Osteocyte (in vitro differentiated cells): Measurements from ENCODE around the gene YWHAQ. TPM values are rescaled to one million over a fixed set of nuclear protein-coding genes. Genes with fewer than 3 reads are reported as not detected.

Experiments used
- DNase-seq: peaks from one replicate; pipeline ENCODE4 v3.0.0; 2021; ENCODE audit warnings: mixed read lengths; ENCODE audit not compliant: unreplicated experiment; ENCODE audit errors: extremely low spot score
- H3K27ac Mint-ChIP-seq: one replicate; pipeline ENCODE4 v1.8.0; 2021; ENCODE audit warnings: mild to moderate bottlenecking, mixed read lengths; ENCODE audit not compliant: unreplicated experiment
- H3K27me3 Mint-ChIP-seq: one replicate; pipeline ENCODE4 v1.8.0; 2021; ENCODE audit warnings: mixed read lengths; ENCODE audit not compliant: unreplicated experiment
- H3K36me3 Mint-ChIP-seq: one replicate; pipeline ENCODE4 v1.8.0; 2021; ENCODE audit warnings: mixed read lengths; ENCODE audit not compliant: unreplicated experiment
- H3K4me1 Mint-ChIP-seq: one replicate; pipeline ENCODE4 v1.8.0; 2021; ENCODE audit warnings: mixed read lengths; ENCODE audit not compliant: unreplicated experiment
- H3K4me3 Mint-ChIP-seq: one replicate; pipeline ENCODE4 v1.8.0; 2021; ENCODE audit warnings: mild to moderate bottlenecking, moderate library complexity, mixed read lengths; ENCODE audit not compliant: unreplicated experiment
- H3K9me3 Mint-ChIP-seq: one replicate; pipeline ENCODE4 v1.8.0; 2021; ENCODE audit warnings: mixed read lengths; ENCODE audit not compliant: unreplicated experiment
- total RNA-seq: library from RNA; stranded (reverse); gene quantifications from 2 replicates; pipeline ENCODE4 v1.2.1, GENCODE V29; 2021
- TF ChIP-seq, protein P1 (sequence below): fragments of 200-600 bp; sonication (generic); IDR thresholded peaks from 2 replicates; pipeline ENCODE4 v1.5.0; 2021; ENCODE audit warnings: antibody characterized with exemption, mild to moderate bottlenecking, moderate library complexity

Gene YWHAQ
- total RNA-seq, 1 donor from 2014 or later = 296 TPM

DNA sequence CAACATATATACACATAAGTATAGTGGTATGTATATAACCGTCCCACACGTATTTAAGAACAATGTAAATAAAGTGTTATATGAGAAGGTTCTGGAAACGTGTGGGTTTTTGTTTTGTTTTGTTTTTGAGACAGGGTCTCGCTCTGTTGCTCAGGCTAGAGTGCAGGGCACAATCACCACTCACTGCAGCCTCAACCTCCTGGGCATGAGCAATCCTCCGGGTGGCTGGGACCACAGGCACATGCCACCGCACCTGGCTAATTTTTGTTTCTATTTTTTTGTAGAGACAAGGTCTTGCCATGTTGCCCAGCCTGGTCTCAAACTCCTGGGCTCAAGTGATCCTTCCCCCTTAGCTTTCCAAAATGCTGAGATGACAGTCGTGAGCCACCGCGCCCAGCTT lies 81.4 kb downstream of the YWHAQ start:
- no peak for DNase-seq
- Mint-ChIP-seq H3K36me3 (no peaks in the 10 kb centered on the region), H3K4me3 (no peak overlapping the region), H3K27me3 (no peaks in the 10 kb centered on the region), H3K4me1 (peaks cover 77% of the 10 kb centered on the region), H3K27ac (peak overlapping the region; percentile 46), H3K9me3 (no peaks in the 10 kb centered on the region)
- TF ChIP-seq, protein P1, sequence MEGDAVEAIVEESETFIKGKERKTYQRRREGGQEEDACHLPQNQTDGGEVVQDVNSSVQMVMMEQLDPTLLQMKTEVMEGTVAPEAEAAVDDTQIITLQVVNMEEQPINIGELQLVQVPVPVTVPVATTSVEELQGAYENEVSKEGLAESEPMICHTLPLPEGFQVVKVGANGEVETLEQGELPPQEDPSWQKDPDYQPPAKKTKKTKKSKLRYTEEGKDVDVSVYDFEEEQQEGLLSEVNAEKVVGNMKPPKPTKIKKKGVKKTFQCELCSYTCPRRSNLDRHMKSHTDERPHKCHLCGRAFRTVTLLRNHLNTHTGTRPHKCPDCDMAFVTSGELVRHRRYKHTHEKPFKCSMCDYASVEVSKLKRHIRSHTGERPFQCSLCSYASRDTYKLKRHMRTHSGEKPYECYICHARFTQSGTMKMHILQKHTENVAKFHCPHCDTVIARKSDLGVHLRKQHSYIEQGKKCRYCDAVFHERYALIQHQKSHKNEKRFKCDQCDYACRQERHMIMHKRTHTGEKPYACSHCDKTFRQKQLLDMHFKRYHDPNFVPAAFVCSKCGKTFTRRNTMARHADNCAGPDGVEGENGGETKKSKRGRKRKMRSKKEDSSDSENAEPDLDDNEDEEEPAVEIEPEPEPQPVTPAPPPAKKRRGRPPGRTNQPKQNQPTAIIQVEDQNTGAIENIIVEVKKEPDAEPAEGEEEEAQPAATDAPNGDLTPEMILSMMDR = no peak

DNA sequence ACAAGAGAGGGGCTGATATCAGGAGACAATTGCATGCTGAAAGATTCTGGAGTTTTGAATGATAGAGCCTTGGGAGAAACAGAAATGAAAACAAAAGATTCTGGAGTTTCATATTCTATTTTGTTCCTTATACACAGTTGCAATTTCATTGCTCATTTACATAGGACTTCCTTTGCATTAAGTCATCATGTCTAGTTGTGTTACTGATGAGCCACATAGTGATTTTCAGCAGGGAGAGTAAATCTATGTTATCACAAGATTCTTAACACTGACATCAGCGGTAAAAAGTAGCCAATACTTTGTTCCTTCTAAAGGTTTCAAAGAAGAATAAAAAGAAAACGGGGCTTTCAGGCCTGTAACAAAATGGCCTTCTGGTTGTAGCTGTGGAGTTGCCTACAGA lies 82.3 kb downstream of the YWHAQ start:
- Mint-ChIP-seq H3K9me3 (no peaks in the 10 kb centered on the region), H3K27ac (peak overlapping the region; percentile 95), H3K27me3 (no peaks in the 10 kb centered on the region), H3K4me1 (peaks cover 71% of the 10 kb centered on the region), H3K36me3 (no peaks in the 10 kb centered on the region), H3K4me3 (peak overlapping the region; percentile 12)
- no peak for DNase-seq
- TF ChIP-seq, protein P1 = no peak

DNA sequence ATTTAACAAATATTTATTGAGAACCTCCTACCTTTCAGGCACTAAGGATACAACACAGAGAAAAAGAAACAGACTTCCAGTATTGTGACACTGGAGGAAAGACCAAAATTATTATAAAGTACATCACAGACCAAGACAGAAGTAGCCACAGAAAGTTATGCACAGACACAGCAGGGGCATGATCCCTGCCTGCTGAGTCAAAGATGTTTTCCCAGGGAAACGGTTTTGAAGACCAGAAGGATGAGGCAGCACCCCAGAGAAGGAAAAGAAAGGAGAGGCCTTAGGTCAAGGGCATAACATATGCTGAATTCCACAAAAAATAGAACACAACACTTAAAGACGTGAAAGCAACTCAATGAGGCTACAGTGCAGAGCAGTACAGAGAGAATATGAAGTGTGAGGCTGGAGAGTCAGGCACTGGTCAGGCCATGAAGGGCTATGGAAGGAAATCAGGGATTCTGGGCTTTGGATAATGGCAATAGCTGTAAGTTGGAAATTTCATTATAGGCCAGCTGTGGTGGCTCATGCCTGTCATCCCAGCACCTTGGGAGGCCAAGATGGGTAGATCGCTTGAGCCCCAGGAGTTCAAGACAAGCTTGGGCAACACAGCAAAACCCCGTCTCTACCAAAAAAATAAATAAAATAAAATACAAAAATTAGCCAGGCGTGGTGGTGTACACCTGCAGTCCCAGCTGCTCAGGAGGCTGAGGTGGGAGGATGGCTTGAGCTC lies 83.4 kb downstream of the YWHAQ start:
- peak overlapping the region; percentile 95 for H3K27ac Mint-ChIP-seq
- H3K36me3 Mint-ChIP-seq = no peaks in the 10 kb centered on the region
- peaks cover 63% of the 10 kb centered on the region for H3K4me1 Mint-ChIP-seq
- TF ChIP-seq, protein P1 = no peak
- peak; percentile 82 for DNase-seq
- no peaks in the 10 kb centered on the region for H3K27me3 Mint-ChIP-seq
- peak overlapping the region; percentile 7 for H3K4me3 Mint-ChIP-seq
- no peaks in the 10 kb centered on the region for H3K9me3 Mint-ChIP-seq

DNA sequence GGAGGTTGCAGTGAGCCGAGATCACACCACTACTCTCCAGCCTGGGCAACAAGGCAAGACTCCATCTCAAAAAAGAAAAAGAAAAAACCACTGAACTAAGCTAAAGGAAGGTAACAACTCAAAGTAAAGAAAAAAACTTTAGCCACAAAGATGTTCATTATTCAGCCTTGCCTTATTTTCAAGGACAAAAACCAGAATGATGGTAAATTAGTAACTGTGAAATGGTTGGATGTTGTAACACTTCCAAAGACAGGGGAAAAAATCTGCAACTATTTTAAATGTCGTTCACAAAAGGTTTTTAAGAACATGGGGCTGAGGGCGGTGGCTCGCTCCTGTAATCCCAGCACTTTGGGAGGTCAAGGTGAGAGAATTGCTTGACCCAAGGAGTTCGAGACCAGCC lies 85.3 kb downstream of the YWHAQ start:
- Mint-ChIP-seq H3K36me3 (no peaks in the 10 kb centered on the region), H3K27ac (peak overlapping the region; percentile 59), H3K4me3 (no peak overlapping the region), H3K27me3 (no peaks in the 10 kb centered on the region), H3K9me3 (no peaks in the 10 kb centered on the region), H3K4me1 (peaks cover 51% of the 10 kb centered on the region)
- no peak for DNase-seq
- TF ChIP-seq, protein P1 = no peak

DNA sequence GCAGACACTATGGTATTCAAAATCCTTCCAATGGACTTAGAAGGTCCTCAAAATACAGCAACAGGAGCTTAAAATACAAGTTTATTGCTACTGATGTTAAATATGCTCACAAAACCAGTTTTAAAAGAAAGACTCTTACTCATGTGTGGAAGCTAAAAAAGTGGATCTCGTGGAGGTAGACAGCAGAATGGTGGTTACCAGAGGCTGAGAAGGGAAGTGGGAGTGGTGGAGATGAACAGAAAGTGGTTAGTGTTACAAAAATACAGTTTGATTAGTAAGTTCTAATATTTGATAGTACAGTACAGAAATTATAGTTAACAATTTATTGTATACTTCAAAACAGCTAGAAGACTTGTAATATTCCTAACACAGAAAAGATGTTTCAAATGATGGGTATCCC lies 87.2 kb downstream of the YWHAQ start:
- peak overlapping the region; percentile 3 for H3K27ac Mint-ChIP-seq
- H3K27me3 Mint-ChIP-seq = no peaks in the 10 kb centered on the region
- TF ChIP-seq, protein P1 = no peak
- no peak for DNase-seq
- H3K4me1 Mint-ChIP-seq = peaks cover 58% of the 10 kb centered on the region
- no peak overlapping the region for H3K4me3 Mint-ChIP-seq
- peaks cover 2% of the 10 kb centered on the region for H3K36me3 Mint-ChIP-seq
- H3K9me3 Mint-ChIP-seq = no peaks in the 10 kb centered on the region
